MM.1S (cell line): ENCODE data around the gene GPR160.

Experiments used
- EZH2 ChIP-seq: fragments of 300-600 bp; sonication (generic); optimal IDR thresholded peaks from 2 replicates; pipeline ENCODE3; 2017; ENCODE audit warnings: low read depth, mild to moderate bottlenecking, antibody characterized with exemption, low read length, mixed read lengths
- EZH2phosphoT487 ChIP-seq: fragments of 300-600 bp; sonication (generic); IDR thresholded peaks from 2 replicates; pipeline ENCODE4 v1.6.1; 2018; ENCODE audit warnings: antibody characterized with exemption, low read length
- TF ChIP-seq, protein P1 (sequence below): fragments of 300-600 bp; sonication (generic); IDR thresholded peaks from 2 replicates; pipeline ENCODE4 v1.5.1; 2016; ENCODE audit warnings: antibody characterized with exemption, low read length, mixed read lengths

DNA sequence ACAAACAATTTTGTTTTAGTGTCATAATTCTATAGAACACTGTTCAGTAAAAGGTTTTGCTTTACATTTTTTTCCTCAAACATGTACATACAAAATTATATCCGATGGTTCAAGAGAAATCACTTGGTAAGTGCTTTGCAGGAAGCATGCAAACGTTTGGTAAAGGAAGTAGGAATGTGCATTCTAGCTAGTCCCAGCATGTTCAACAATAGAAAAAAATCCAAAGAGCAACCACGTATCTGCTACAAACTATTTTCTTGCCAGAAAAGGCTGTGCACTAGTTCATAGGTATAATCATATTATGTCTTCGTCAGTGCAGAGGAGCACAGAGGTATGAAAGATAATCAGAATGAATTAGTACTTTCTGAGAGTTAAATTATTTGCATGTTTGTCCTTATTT is 58.0 kb downstream of the GPR160 start:
- TF ChIP-seq, protein P1, sequence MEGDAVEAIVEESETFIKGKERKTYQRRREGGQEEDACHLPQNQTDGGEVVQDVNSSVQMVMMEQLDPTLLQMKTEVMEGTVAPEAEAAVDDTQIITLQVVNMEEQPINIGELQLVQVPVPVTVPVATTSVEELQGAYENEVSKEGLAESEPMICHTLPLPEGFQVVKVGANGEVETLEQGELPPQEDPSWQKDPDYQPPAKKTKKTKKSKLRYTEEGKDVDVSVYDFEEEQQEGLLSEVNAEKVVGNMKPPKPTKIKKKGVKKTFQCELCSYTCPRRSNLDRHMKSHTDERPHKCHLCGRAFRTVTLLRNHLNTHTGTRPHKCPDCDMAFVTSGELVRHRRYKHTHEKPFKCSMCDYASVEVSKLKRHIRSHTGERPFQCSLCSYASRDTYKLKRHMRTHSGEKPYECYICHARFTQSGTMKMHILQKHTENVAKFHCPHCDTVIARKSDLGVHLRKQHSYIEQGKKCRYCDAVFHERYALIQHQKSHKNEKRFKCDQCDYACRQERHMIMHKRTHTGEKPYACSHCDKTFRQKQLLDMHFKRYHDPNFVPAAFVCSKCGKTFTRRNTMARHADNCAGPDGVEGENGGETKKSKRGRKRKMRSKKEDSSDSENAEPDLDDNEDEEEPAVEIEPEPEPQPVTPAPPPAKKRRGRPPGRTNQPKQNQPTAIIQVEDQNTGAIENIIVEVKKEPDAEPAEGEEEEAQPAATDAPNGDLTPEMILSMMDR = no peak
- TF ChIP-seq EZH2phosphoT487 (no peak), EZH2 (no peak)
